ENCODE measurements around the gene CABLES1.

The CABLES1 gene

GRCh38 chr18:23113576-23113975 is 21.7 kb upstream of the CABLES1 start:
- H3K9me3 ChIP-seq (ENCODE audit: control insufficient read depth, insufficient read depth, low read depth, low read length) = peaks cover 6% of the 10 kb centered on the region
- H3K36me3 ChIP-seq (ENCODE audit: control insufficient read depth, insufficient read depth, low read length) = no peaks in the 10 kb centered on the region
- H3K4me1 ChIP-seq (ENCODE audit: control insufficient read depth, insufficient read depth, low read length) = peaks cover 12% of the 10 kb centered on the region
- H3K27me3 ChIP-seq (ENCODE audit: control insufficient read depth, insufficient read depth, low read length) = no peaks in the 10 kb centered on the region
- no peak overlapping the region for H3K9ac ChIP-seq (ENCODE audit: low read length)
- no peak overlapping the region for H3K27ac ChIP-seq (ENCODE audit: low read depth, low read length)
- H3K4me3 ChIP-seq (ENCODE audit: low read depth, low read length) = no peak overlapping the region

- Histone ChIP-seq H3K9ac (ENCODE audit: low read length) (no peak overlapping the region), H3K36me3 (ENCODE audit: control insufficient read depth, insufficient read depth, low read length) (no peaks in the 10 kb centered on the region), H3K27me3 (ENCODE audit: control insufficient read depth, insufficient read depth, low read length) (no peaks in the 10 kb centered on the region), H3K4me1 (ENCODE audit: control insufficient read depth, insufficient read depth, low read length) (peaks cover 12% of the 10 kb centered on the region), H3K9me3 (ENCODE audit: control insufficient read depth, insufficient read depth, low read depth, low read length) (peaks cover 6% of the 10 kb centered on the region), H3K4me3 (ENCODE audit: low read depth, low read length) (no peak overlapping the region), H3K27ac (ENCODE audit: low read depth, low read length) (no peak overlapping the region)
Observed at GRCh38 chr18:23114171-23114881, 21.0 kb upstream of the CABLES1 start.

GRCh38 chr18:23114911-23115310 is 20.4 kb upstream of the CABLES1 start:
- no peak overlapping the region for H3K4me3 ChIP-seq (ENCODE audit: low read depth, low read length)
- no peaks in the 10 kb centered on the region for H3K27me3 ChIP-seq (ENCODE audit: control insufficient read depth, insufficient read depth, low read length)
- H3K27ac ChIP-seq (ENCODE audit: low read depth, low read length) = no peak overlapping the region
- H3K9ac ChIP-seq (ENCODE audit: low read length) = no peak overlapping the region
- H3K9me3 ChIP-seq (ENCODE audit: control insufficient read depth, insufficient read depth, low read depth, low read length) = peaks cover 6% of the 10 kb centered on the region
- H3K36me3 ChIP-seq (ENCODE audit: control insufficient read depth, insufficient read depth, low read length) = no peaks in the 10 kb centered on the region
- peaks cover 12% of the 10 kb centered on the region for H3K4me1 ChIP-seq (ENCODE audit: control insufficient read depth, insufficient read depth, low read length)

- no peak overlapping the region for H3K4me3 ChIP-seq (ENCODE audit: low read depth, low read length)
- H3K36me3 ChIP-seq (ENCODE audit: control insufficient read depth, insufficient read depth, low read length) = no peaks in the 10 kb centered on the region
- H3K27ac ChIP-seq (ENCODE audit: low read depth, low read length) = no peak overlapping the region
- H3K9me3 ChIP-seq (ENCODE audit: control insufficient read depth, insufficient read depth, low read depth, low read length) = peaks cover 6% of the 10 kb centered on the region
- H3K9ac ChIP-seq (ENCODE audit: low read length) = peak overlapping the region; percentile 10
- H3K4me1 ChIP-seq (ENCODE audit: control insufficient read depth, insufficient read depth, low read length) = peaks cover 12% of the 10 kb centered on the region
- H3K27me3 ChIP-seq (ENCODE audit: control insufficient read depth, insufficient read depth, low read length) = no peaks in the 10 kb centered on the region
Observed at GRCh38 chr18:23115683-23116096, 19.6 kb upstream of the CABLES1 start.

- no peaks in the 10 kb centered on the region for H3K9me3 ChIP-seq (ENCODE audit: control insufficient read depth, insufficient read depth, low read depth, low read length)
- H3K27ac ChIP-seq (ENCODE audit: low read depth, low read length) = no peak overlapping the region
- no peak overlapping the region for H3K9ac ChIP-seq (ENCODE audit: low read length)
- H3K4me1 ChIP-seq (ENCODE audit: control insufficient read depth, insufficient read depth, low read length) = 0 out of 2 replicates have a peak, but pooled peaks cover 6% of the 10 kb centered on the region
- H3K27me3 ChIP-seq (ENCODE audit: control insufficient read depth, insufficient read depth, low read length) = no peaks in the 10 kb centered on the region
- no peaks in the 10 kb centered on the region for H3K36me3 ChIP-seq (ENCODE audit: control insufficient read depth, insufficient read depth, low read length)
- no peak overlapping the region for H3K4me3 ChIP-seq (ENCODE audit: low read depth, low read length)
Observed at GRCh38 chr18:23121133-23121532, 14.2 kb upstream of the CABLES1 start.

GRCh38 chr18:23122334-23123229 is 12.7 kb upstream of the CABLES1 start:
- H3K27me3 ChIP-seq (ENCODE audit: control insufficient read depth, insufficient read depth, low read length) = no peaks in the 10 kb centered on the region
- no peak overlapping the region for H3K9ac ChIP-seq (ENCODE audit: low read length)
- H3K4me1 ChIP-seq (ENCODE audit: control insufficient read depth, insufficient read depth, low read length) = 0 out of 2 replicates have a peak, but pooled peaks cover 6% of the 10 kb centered on the region
- H3K4me3 ChIP-seq (ENCODE audit: low read depth, low read length) = no peak overlapping the region
- H3K27ac ChIP-seq (ENCODE audit: low read depth, low read length) = no peak overlapping the region
- no peaks in the 10 kb centered on the region for H3K9me3 ChIP-seq (ENCODE audit: control insufficient read depth, insufficient read depth, low read depth, low read length)
- no peaks in the 10 kb centered on the region for H3K36me3 ChIP-seq (ENCODE audit: control insufficient read depth, insufficient read depth, low read length)

GRCh38 chr18:23126376-23127056 is 8.8 kb upstream of the CABLES1 start:
- no peaks in the 10 kb centered on the region for H3K9me3 ChIP-seq (ENCODE audit: control insufficient read depth, insufficient read depth, low read depth, low read length)
- peaks cover 13% of the 10 kb centered on the region for H3K4me1 ChIP-seq (ENCODE audit: control insufficient read depth, insufficient read depth, low read length)
- no peaks in the 10 kb centered on the region for H3K36me3 ChIP-seq (ENCODE audit: control insufficient read depth, insufficient read depth, low read length)
- H3K27ac ChIP-seq (ENCODE audit: low read depth, low read length) = no peak overlapping the region
- no peaks in the 10 kb centered on the region for H3K27me3 ChIP-seq (ENCODE audit: control insufficient read depth, insufficient read depth, low read length)
- no peak overlapping the region for H3K9ac ChIP-seq (ENCODE audit: low read length)
- no peak overlapping the region for H3K4me3 ChIP-seq (ENCODE audit: low read depth, low read length)

- Histone ChIP-seq H3K4me3 (ENCODE audit: low read depth, low read length) (no peak overlapping the region), H3K9ac (ENCODE audit: low read length) (no peak overlapping the region), H3K27ac (ENCODE audit: low read depth, low read length) (no peak overlapping the region), H3K4me1 (ENCODE audit: control insufficient read depth, insufficient read depth, low read length) (peaks cover 16% of the 10 kb centered on the region), H3K9me3 (ENCODE audit: control insufficient read depth, insufficient read depth, low read depth, low read length) (no peaks in the 10 kb centered on the region), H3K27me3 (ENCODE audit: control insufficient read depth, insufficient read depth, low read length) (no peaks in the 10 kb centered on the region), H3K36me3 (ENCODE audit: control insufficient read depth, insufficient read depth, low read length) (no peaks in the 10 kb centered on the region)
Observed at GRCh38 chr18:23127090-23127489, 8.2 kb upstream of the CABLES1 start.

GRCh38 chr18:23129355-23130002 is 5.8 kb upstream of the CABLES1 start:
- H3K9ac ChIP-seq (ENCODE audit: low read length) = no peak overlapping the region
- H3K4me1 ChIP-seq (ENCODE audit: control insufficient read depth, insufficient read depth, low read length) = peaks cover 25% of the 10 kb centered on the region
- H3K9me3 ChIP-seq (ENCODE audit: control insufficient read depth, insufficient read depth, low read depth, low read length) = no peaks in the 10 kb centered on the region
- no peak overlapping the region for H3K27ac ChIP-seq (ENCODE audit: low read depth, low read length)
- H3K4me3 ChIP-seq (ENCODE audit: low read depth, low read length) = no peak overlapping the region
- no peaks in the 10 kb centered on the region for H3K36me3 ChIP-seq (ENCODE audit: control insufficient read depth, insufficient read depth, low read length)
- no peaks in the 10 kb centered on the region for H3K27me3 ChIP-seq (ENCODE audit: control insufficient read depth, insufficient read depth, low read length)

GRCh38 chr18:23131693-23132319 is 3.5 kb upstream of the CABLES1 start:
- Histone ChIP-seq H3K4me1 (ENCODE audit: control insufficient read depth, insufficient read depth, low read length) (peaks cover 29% of the 10 kb centered on the region), H3K27me3 (ENCODE audit: control insufficient read depth, insufficient read depth, low read length) (peaks cover 6% of the 10 kb centered on the region; the same call in 1 of the 2 replicates), H3K27ac (ENCODE audit: low read depth, low read length) (no peak overlapping the region), H3K9me3 (ENCODE audit: control insufficient read depth, insufficient read depth, low read depth, low read length) (no peaks in the 10 kb centered on the region), H3K4me3 (ENCODE audit: low read depth, low read length) (no peak overlapping the region), H3K36me3 (ENCODE audit: control insufficient read depth, insufficient read depth, low read length) (no peaks in the 10 kb centered on the region), H3K9ac (ENCODE audit: low read length) (no peak overlapping the region)
